Uterus (tissue), 4 donors: ENCODE data around the gene SDK2. TPM values are rescaled to one million over a fixed set of nuclear protein-coding genes. Genes with fewer than 3 reads are reported as not detected.

Experiments used
- DNase-seq, 2 donors: peaks; one replicate each; pipeline ENCODE4 v3.0.0-alpha.2; 2019 to 2020
- H3K27ac ChIP-seq, 2 donors: fragments of 200-600 bp; sonication (generic); 1 replicate in 1 of 2; 2 replicates in 1 of 2; pipeline ENCODE4 v1.5.1; 2016 to 2018
- H3K27me3 ChIP-seq, 2 donors: fragments of 200-600 bp; sonication (generic); one replicate each; pipeline ENCODE4 v1.5.1; 2018 to 2019; ENCODE audit warnings: control low read depth in 1 of 2
- H3K36me3 ChIP-seq, 2 donors: fragments of 200-600 bp; sonication (generic); one replicate each; pipeline ENCODE4 v1.5.1; 2019; ENCODE audit warnings: control low read depth in 1 of 2
- H3K4me1 ChIP-seq, 2 donors: fragments of 200-600 bp; sonication (generic); one replicate each; pipeline ENCODE4 v1.5.1; 2018 to 2019; ENCODE audit warnings: control low read depth in 1 of 2
- H3K4me3 ChIP-seq, 2 donors: fragments of 200-600 bp; sonication (generic); 1 replicate in 1 of 2; 2 replicates in 1 of 2; pipeline ENCODE4 v1.5.1; 2018 to 2019; ENCODE audit warnings: mild to moderate bottlenecking in 1 of 2
- H3K9me3 ChIP-seq, 2 donors: fragments of 200-600 bp; sonication (generic); one replicate each; pipeline ENCODE4 v1.5.1; 2019; ENCODE audit warnings: control low read depth in 1 of 2
- CTCF ChIP-seq, 4 experiments: fragments of 200-600 bp in 2 of 4; fragments of 450-650 bp in 2 of 4; sonication (generic) in 2 of 4; IDR thresholded peaks; one replicate each; pipeline ENCODE4 v1.5.1; 2016 to 2019; ENCODE audit warnings: antibody characterized with exemption in 4 of 4, mild to moderate bottlenecking in 2 of 4, moderate library complexity in 1 of 4
- POLR2A ChIP-seq, 2 donors: fragments of 450-650 bp; IDR thresholded peaks; one replicate each; pipeline ENCODE4 v1.6.1; 2016; ENCODE audit warnings: antibody characterized with exemption in 2 of 2, mild to moderate bottlenecking in 1 of 2, moderate library complexity in 1 of 2
- intact Hi-C: fragments of 100-400 bp; cut with DNase I; formaldehyde crosslinking; loops from one replicate; pipeline ENCODE4 v1.15.1; 2023; ENCODE audit warnings: low total_unique reads
- total RNA-seq, 4 donors: library from RNA; depleted of rRNA in 3 of 4; stranded (reverse); fragments of >200 nt in 3 of 4; gene quantifications; one replicate each; pipeline versions ENCODE4 v1.1.0 to v1.2.4, GENCODE V29; 2014 to 2023
- donor health status: DM: yes; HTN: yes; CAD: no.

SDK2 gene
- total RNA-seq, 4 donors from 2014 or later = 1.1 to 5.0 TPM; not detected in 2

GRCh38 chr17:73469311-73469710, 174.9 kb downstream of the SDK2 start:
- Histone ChIP-seq H3K4me3 (no peak overlapping the region), H3K36me3 (no peaks in the 10 kb centered on the region), H3K27me3 (no peaks in the 10 kb centered on the region), H3K9me3 (no peaks in the 10 kb centered on the region), H3K27ac (no peak overlapping the region), H3K4me1 (no peaks in the 10 kb centered on the region)
- no peak for DNase-seq
- intact Hi-C loops = no loop called here
- TF ChIP-seq CTCF (IDR thresholded peaks at IDR 0.05) (no peak), POLR2A (IDR thresholded peaks at IDR 0.05) (no peak)

- intact Hi-C loops = no loop called here
- Histone ChIP-seq H3K9me3 (no peaks in the 10 kb centered on the region), H3K36me3 (no peaks in the 10 kb centered on the region), H3K4me1 (no peaks in the 10 kb centered on the region), H3K27me3 (no peaks in the 10 kb centered on the region), H3K4me3 (no peak overlapping the region), H3K27ac (no peak overlapping the region)
- DNase-seq = no peak
- no peak for TF ChIP-seq POLR2A (IDR thresholded peaks at IDR 0.05)
Measured at GRCh38 chr17:73468221-73468620, 176.0 kb downstream of the SDK2 start.

GRCh38 chr17:73467651-73468050, 176.6 kb downstream of the SDK2 start:
- intact Hi-C loops = no loop called here
- no peak for DNase-seq
- Histone ChIP-seq H3K4me1 (no peaks in the 10 kb centered on the region), H3K27ac (no peak overlapping the region), H3K9me3 (no peaks in the 10 kb centered on the region), H3K27me3 (no peaks in the 10 kb centered on the region), H3K4me3 (no peak overlapping the region), H3K36me3 (no peaks in the 10 kb centered on the region)
- TF ChIP-seq POLR2A (IDR thresholded peaks at IDR 0.05) (no peak), CTCF (IDR thresholded peaks at IDR 0.05) (no peak)

- no peaks in the 10 kb centered on the region for H3K4me1 ChIP-seq
- DNase-seq = no peak
- no peaks in the 10 kb centered on the region for H3K27me3 ChIP-seq
- TF ChIP-seq POLR2A (IDR thresholded peaks at IDR 0.05) (no peak), CTCF (IDR thresholded peaks at IDR 0.05) (no peak)
- no peak overlapping the region for H3K4me3 ChIP-seq
- H3K27ac ChIP-seq = no peak overlapping the region
- H3K9me3 ChIP-seq = no peaks in the 10 kb centered on the region
- intact Hi-C loops = no loop called here
- no peaks in the 10 kb centered on the region for H3K36me3 ChIP-seq
Measured at GRCh38 chr17:73466704-73467433, 177.4 kb downstream of the SDK2 start.

- H3K9me3 ChIP-seq = no peaks in the 10 kb centered on the region
- H3K4me3 ChIP-seq = no peak overlapping the region
- TF ChIP-seq POLR2A (IDR thresholded peaks at IDR 0.05) (no peak), CTCF (IDR thresholded peaks at IDR 0.05) (no peak)
- H3K27ac ChIP-seq = no peak overlapping the region
- no peaks in the 10 kb centered on the region for H3K4me1 ChIP-seq
- DNase-seq = no peak
- H3K36me3 ChIP-seq = no peaks in the 10 kb centered on the region
- no peaks in the 10 kb centered on the region for H3K27me3 ChIP-seq
- intact Hi-C loops = no loop called here
Measured at GRCh38 chr17:73465953-73466230, 178.4 kb downstream of the SDK2 start.
